GM23338 (cell line): ENCODE results near the gene BMPER.

Experiments used
- CREB1 ChIP-seq: fragments of 250-450 bp; sonication (Bioruptor Pico); IDR thresholded peaks from 2 replicates; pipeline ENCODE4 v1.5.0; 2020; ENCODE audit warnings: low read depth, mild to moderate bottlenecking, moderate library complexity
- EZH2 ChIP-seq: fragments of 200-600 bp; sonication (generic); IDR thresholded peaks from one replicate; pipeline ENCODE4 v1.8.0; 2017; ENCODE audit warnings: antibody characterized with exemption, mild to moderate bottlenecking, low read depth; ENCODE audit not compliant: unreplicated experiment
- TF ChIP-seq, protein P1 (sequence below), 2 experiments: fragments of 200-600 bp in 1 of 2; sonication (generic) in 1 of 2; conservative IDR thresholded peaks; 2 replicates each; pipeline versions ENCODE4 v1.5.1 to v1.6.1; 2016 to 2017; ENCODE audit warnings: antibody characterized with exemption in 2 of 2, low read depth in 2 of 2, mild to moderate bottlenecking in 2 of 2, moderate library complexity in 1 of 2
- TF ChIP-seq, protein P2 (sequence below): IDR thresholded peaks from 2 replicates; pipeline ENCODE4 v1.6.1; 2016; ENCODE audit warnings: antibody characterized with exemption

DNA sequence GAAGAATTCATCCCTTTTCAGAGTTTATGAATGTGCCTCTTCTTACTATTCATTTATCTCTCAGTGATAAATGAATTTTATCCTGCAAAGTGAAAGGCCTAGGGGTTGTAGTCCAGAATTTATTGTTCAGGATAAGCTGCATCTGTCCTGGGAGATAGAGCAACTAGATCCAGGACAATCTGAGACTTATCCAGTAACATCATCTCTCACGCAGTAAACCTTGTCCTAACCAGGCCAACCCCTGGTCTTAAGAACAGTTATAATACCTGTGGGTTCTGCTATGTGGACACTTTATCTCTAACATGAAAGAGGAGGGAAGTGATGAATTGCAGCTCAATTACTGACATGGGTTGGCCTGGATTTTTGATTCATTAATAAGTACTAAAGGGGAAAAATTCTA lies 287.6 kb downstream of the BMPER start:
- TF ChIP-seq, protein P1, sequence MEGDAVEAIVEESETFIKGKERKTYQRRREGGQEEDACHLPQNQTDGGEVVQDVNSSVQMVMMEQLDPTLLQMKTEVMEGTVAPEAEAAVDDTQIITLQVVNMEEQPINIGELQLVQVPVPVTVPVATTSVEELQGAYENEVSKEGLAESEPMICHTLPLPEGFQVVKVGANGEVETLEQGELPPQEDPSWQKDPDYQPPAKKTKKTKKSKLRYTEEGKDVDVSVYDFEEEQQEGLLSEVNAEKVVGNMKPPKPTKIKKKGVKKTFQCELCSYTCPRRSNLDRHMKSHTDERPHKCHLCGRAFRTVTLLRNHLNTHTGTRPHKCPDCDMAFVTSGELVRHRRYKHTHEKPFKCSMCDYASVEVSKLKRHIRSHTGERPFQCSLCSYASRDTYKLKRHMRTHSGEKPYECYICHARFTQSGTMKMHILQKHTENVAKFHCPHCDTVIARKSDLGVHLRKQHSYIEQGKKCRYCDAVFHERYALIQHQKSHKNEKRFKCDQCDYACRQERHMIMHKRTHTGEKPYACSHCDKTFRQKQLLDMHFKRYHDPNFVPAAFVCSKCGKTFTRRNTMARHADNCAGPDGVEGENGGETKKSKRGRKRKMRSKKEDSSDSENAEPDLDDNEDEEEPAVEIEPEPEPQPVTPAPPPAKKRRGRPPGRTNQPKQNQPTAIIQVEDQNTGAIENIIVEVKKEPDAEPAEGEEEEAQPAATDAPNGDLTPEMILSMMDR (conservative IDR thresholded peaks at IDR 0.05; ENCODE audit: low read depth in 2 of 2), result no peak
- TF ChIP-seq CREB1 (no peak), EZH2 (no peak)
- TF ChIP-seq, protein P2, sequence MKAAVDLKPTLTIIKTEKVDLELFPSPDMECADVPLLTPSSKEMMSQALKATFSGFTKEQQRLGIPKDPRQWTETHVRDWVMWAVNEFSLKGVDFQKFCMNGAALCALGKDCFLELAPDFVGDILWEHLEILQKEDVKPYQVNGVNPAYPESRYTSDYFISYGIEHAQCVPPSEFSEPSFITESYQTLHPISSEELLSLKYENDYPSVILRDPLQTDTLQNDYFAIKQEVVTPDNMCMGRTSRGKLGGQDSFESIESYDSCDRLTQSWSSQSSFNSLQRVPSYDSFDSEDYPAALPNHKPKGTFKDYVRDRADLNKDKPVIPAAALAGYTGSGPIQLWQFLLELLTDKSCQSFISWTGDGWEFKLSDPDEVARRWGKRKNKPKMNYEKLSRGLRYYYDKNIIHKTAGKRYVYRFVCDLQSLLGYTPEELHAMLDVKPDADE, result no peak
